Adrenal gland (tissue), 12 donors: ENCODE results near the gene DNAH2. TPM values are rescaled to one million over a fixed set of nuclear protein-coding genes. Genes with fewer than 3 reads are reported as not detected.

Experiments
- DNase-seq, 7 donors: peaks; one replicate each; pipeline ENCODE4 v3.0.0-alpha.2; 2019 to 2020
- H3K27ac ChIP-seq, 5 donors: fragments of 200-600 bp; sonication (generic) in 4 of 5; 1 replicate in 3 of 5; 2 replicates in 2 of 5; pipeline versions ENCODE4 v1.5.1 to v1.8.0; 2016 to 2020; ENCODE audit warnings: mild to moderate bottlenecking in 1 of 5
- H3K27me3 ChIP-seq: fragments of 200-600 bp; 2 replicates; pipeline ENCODE4 v1.8.0; 2021
- H3K36me3 ChIP-seq, 2 donors: fragments of 200-600 bp; replicated peaks in 1 of 2; 1 replicate in 1 of 2; 2 replicates in 1 of 2; pipeline versions ENCODE4 v1.5.1 to v1.8.0; 2018 to 2022
- H3K4me1 ChIP-seq, 2 donors: fragments of 200-600 bp; replicated peaks in 1 of 2; 1 replicate in 1 of 2; 2 replicates in 1 of 2; pipeline versions ENCODE4 v1.5.1 to v1.8.0; 2018 to 2021
- H3K4me3 ChIP-seq, 4 donors: fragments of 200-600 bp; sonication (generic) in 3 of 4; one replicate each; pipeline ENCODE4 v1.5.1; 2016 to 2018
- H3K9me3 ChIP-seq, 3 donors: fragments of 200-600 bp; sonication (generic) in 1 of 3; replicated peaks in 1 of 3; 1 replicate in 2 of 3; 2 replicates in 1 of 3; pipeline versions ENCODE4 v1.5.1 to v1.8.0; 2016 to 2021
- CTCF ChIP-seq, 6 experiments: fragments of 450-650 bp in 4 of 6; fragments of 200-600 bp in 2 of 6; sonication (generic) in 1 of 6; IDR thresholded peaks; 1 replicate in 5 of 6; 2 replicates in 1 of 6; pipeline versions ENCODE4 v1.5.1 to v1.8.0; 2016 to 2021; ENCODE audit warnings: antibody characterized with exemption in 6 of 6, mild to moderate bottlenecking in 2 of 6, moderate library complexity in 1 of 6
- POLR2A ChIP-seq, 2 donors: fragments of 450-650 bp; IDR thresholded peaks; one replicate each; pipeline ENCODE4 v1.6.1; 2017; ENCODE audit warnings: antibody characterized with exemption in 2 of 2, mild to moderate bottlenecking in 2 of 2, moderate library complexity in 1 of 2
- WGBS, 4 donors: extraction: QIAGEN DNeasy Blood & Tissue Kit in 2 of 4; methylation state at CpG; one replicate each; pipeline versions ENCODE4 v1.1.5 to v1.1.7; 2013 to 2017; 5-methylcytosine and 5-hydroxymethylcytosine counted together
- intact Hi-C, 2 donors: fragments of 100-400 bp; cut with DNase I; formaldehyde crosslinking; loops; one replicate each; pipeline versions ENCODE4 v1.14.1 to v1.15.0; 2022 to 2023
- polyA plus RNA-seq, 3 donors: library from polyadenylated mRNA; stranded (reverse); fragments of 200-250 nt in 2 of 3; fragments of 350-450 nt in 1 of 3; fragmentation: Illumina TruSeq in 1 of 3; extraction: RNeasy Lipid Tissue Mini Kit (QIAGEN cat#74804) in 1 of 3; gene quantifications; one replicate each; pipeline ENCODE4 v1.2.3, GENCODE V29; 2013 to 2014
- total RNA-seq, 9 donors: library from RNA; depleted of rRNA in 4 of 9; stranded (reverse); fragments of >200 nt in 4 of 9; fragments of 120-200 nt in 1 of 9; fragmentation: NEBNext Ultra II Directional in 1 of 9; extraction: Animal tissue kit (Norgen Biotek cat#: 25700) in 1 of 9; gene quantifications; one replicate each; pipeline versions ENCODE4 v1.1.0 to v1.2.4, GENCODE V29; 2013 to 2023
- donor health status: healthy with polysubstance abuse.
- donor health status: Bipolar disorder and iron deficiency.
- donor health status: DM: yes; HTN: yes; CAD: no.
- donor health status: DM: no; HTN: no; CAD: no.
- donor health status: DM: no; HTN: no; CAD: no.
- donor health status: DM: yes; HTN: yes; CAD: no.

The DNAH2 gene
- total and polyA plus RNA-seq, 12 donors, result 0.02 to 0.26 (median 0.07) TPM

- WGBS, 4 donors, result 58 to 69% (median 68%) methylated on average over 6 to 12 of the region's 12 CpGs
- Histone ChIP-seq H3K4me3 (no peak overlapping the region), H3K9me3 (no peaks in the 10 kb centered on the region), H3K27ac (peak overlapping the region in 3 of 5 donors; percentile 5 to 45 (median 36)), H3K36me3 (peaks cover 0 to 77% of the 10 kb centered on the region in 2 donors), H3K27me3 (no peaks in the 10 kb centered on the region), H3K4me1 (peaks cover 12 to 30% of the 10 kb centered on the region in 2 donors)
- no peak for TF ChIP-seq POLR2A (IDR thresholded peaks at IDR 0.05)
- no peak for TF ChIP-seq CTCF (IDR thresholded peaks at IDR 0.05)
- peak in 6 of 7 donors; percentile 22 to 62 (median 46) for DNase-seq
- intact Hi-C loops, result loop anchor here in 1 of 2 donors (5.0 kb wide), 1 partner anchor 137 kb away; no protein-coding TSS in a partner anchor
Observed at GRCh38 chr17:7849751-7850504, 132.4 kb downstream of the DNAH2 start.

- DNase-seq, result peak in 5 of 7 donors; percentile 20 to 65 (median 34)
- Histone ChIP-seq H3K27ac (peak overlapping the region in 1 of 5 donors; percentile 5), H3K4me3 (no peak overlapping the region), H3K36me3 (peaks cover 0 to 73% of the 10 kb centered on the region in 2 donors), H3K4me1 (peaks cover 13 to 30% of the 10 kb centered on the region in 2 donors), H3K27me3 (no peaks in the 10 kb centered on the region), H3K9me3 (no peaks in the 10 kb centered on the region)
- TF ChIP-seq CTCF (IDR thresholded peaks at IDR 0.05) (no peak), POLR2A (IDR thresholded peaks at IDR 0.05) (no peak)
- intact Hi-C loops, result loop anchor here in 1 of 2 donors (5.0 kb wide), 1 partner anchor 136 kb away; no protein-coding TSS in a partner anchor
- 85 to 87% (median 86%) methylated on average over 13 to 17 of the region's 17 CpGs for WGBS, 4 donors
Observed at GRCh38 chr17:7850701-7851437, 133.3 kb downstream of the DNAH2 start.

GRCh38 chr17:7851438-7852261 lies 134.1 kb downstream of the DNAH2 start:
- DNase-seq, result peak; percentile 87 to 94 (median 93)
- H3K27me3 ChIP-seq, result no peaks in the 10 kb centered on the region
- H3K9me3 ChIP-seq, result no peaks in the 10 kb centered on the region
- H3K36me3 ChIP-seq, result peaks cover 0 to 66% of the 10 kb centered on the region in 2 donors
- TF ChIP-seq POLR2A (IDR thresholded peaks at IDR 0.05), result no peak
- peak; percentile 97 to 99 (median 98) for TF ChIP-seq CTCF (IDR thresholded peaks at IDR 0.05)
- no peak overlapping the region for H3K4me3 ChIP-seq
- H3K4me1 ChIP-seq, result peaks cover 19 to 38% of the 10 kb centered on the region in 2 donors
- intact Hi-C loops, result loop anchor here in 1 of 2 donors (2.0 to 5.0 kb wide), 2 partner anchors 29 to 136 kb away; no protein-coding TSS in a partner anchor
- H3K27ac ChIP-seq, result peak overlapping the region in 1 of 5 donors; percentile 36
- WGBS, 4 donors, result 15 to 35% (median 19%) methylated on average over 17 to 60 of the region's 60 CpGs
